ENCODE results near the gene KCTD5.
A peak's percentile ranks its signal among the peaks of the same experiment; 100 is the strongest.

KCTD5 gene

DNA sequence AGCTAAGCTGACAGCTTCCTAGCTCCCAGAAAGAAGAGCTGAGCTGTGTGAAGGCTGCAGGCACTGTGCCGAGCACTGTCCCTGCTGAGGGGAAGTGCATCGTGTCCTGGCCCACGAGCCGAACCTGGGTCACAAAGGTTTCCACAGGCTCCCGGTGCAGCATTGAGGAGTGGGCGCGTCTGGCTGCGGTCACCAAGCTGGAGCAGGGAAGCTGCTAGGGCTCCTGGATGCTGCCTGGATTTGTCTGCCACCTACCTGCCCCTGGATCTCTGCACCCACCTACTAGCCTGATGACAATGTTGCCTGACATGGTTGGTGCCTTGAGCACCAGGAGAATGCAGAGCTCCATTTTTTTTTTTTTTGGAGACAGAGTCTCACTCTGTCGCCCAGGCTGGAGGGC lies 63.6 kb downstream of the KCTD5 start:
- Histone ChIP-seq H3K27me3 (replicated peaks in 2 of 5; ENCODE audit: control insufficient read depth in 4 of 5, insufficient read depth in 5 of 5, low read length in 4 of 5) (no peaks in the 10 kb centered on the region), H3K36me3 (ENCODE audit: control insufficient read depth in 4 of 4, insufficient read depth in 4 of 4, low read length in 3 of 4) (peaks cover 0 to 5% (median 2%) of the 10 kb centered on the region in 4 experiments), H3K27ac (ENCODE audit: insufficient read depth in 1 of 2, low read depth in 1 of 2, low read length in 2 of 2, poor library complexity in 1 of 2, severe bottlenecking in 2 of 2) (no peak overlapping the region), H3K4me3 (ENCODE audit: control insufficient read depth in 1 of 7, extremely low read depth in 1 of 7, insufficient read depth in 4 of 7, low read depth in 2 of 7, low read length in 6 of 7) (no peak overlapping the region), H3K4me1 (ENCODE audit: control extremely low read depth in 1 of 4, control insufficient read depth in 4 of 4, insufficient read depth in 4 of 4, low read length in 3 of 4) (peaks cover 0 to 7% (median 0%) of the 10 kb centered on the region in 4 experiments), H3K9me3 (ENCODE audit: control extremely low read depth in 1 of 5, control insufficient read depth in 4 of 5, insufficient read depth in 2 of 5, low read depth in 1 of 5, low read length in 4 of 5) (no peaks in the 10 kb centered on the region)
- CTCF ChIA-PET: interaction anchor here (0.7 kb wide), 1 partner anchor 20 kb away, joined by 3 read pairs; no protein-coding TSS in a partner anchor
- POLR2A ChIA-PET: interaction anchor here (0.6 to 0.9 kb wide), 2 partner anchors 17 to 1565 kb away, joined by 3 to 4 read pairs; no protein-coding TSS in a partner anchor
- DNase-seq: no peak
- 95% methylated on average over 9 of the region's 9 CpGs for WGBS (ENCODE audit: insufficient coverage)

- Histone ChIP-seq H3K27ac (ENCODE audit: insufficient read depth in 1 of 2, low read depth in 1 of 2, low read length in 2 of 2, poor library complexity in 1 of 2, severe bottlenecking in 2 of 2) (no peak overlapping the region), H3K36me3 (ENCODE audit: control insufficient read depth in 4 of 4, insufficient read depth in 4 of 4, low read length in 3 of 4) (peaks cover 0 to 7% (median 2%) of the 10 kb centered on the region in 4 experiments), H3K4me1 (ENCODE audit: control extremely low read depth in 1 of 4, control insufficient read depth in 4 of 4, insufficient read depth in 4 of 4, low read length in 3 of 4) (peaks cover 4 to 17% (median 14%) of the 10 kb centered on the region in 4 experiments), H3K27me3 (replicated peaks in 2 of 5; ENCODE audit: control insufficient read depth in 4 of 5, insufficient read depth in 5 of 5, low read length in 4 of 5) (no peaks in the 10 kb centered on the region), H3K9me3 (ENCODE audit: control extremely low read depth in 1 of 5, control insufficient read depth in 4 of 5, insufficient read depth in 2 of 5, low read depth in 1 of 5, low read length in 4 of 5) (no peaks in the 10 kb centered on the region), H3K4me3 (ENCODE audit: control insufficient read depth in 1 of 7, extremely low read depth in 1 of 7, insufficient read depth in 4 of 7, low read depth in 2 of 7, low read length in 6 of 7) (no peak overlapping the region)
- ChIA-PET POLR2A (no interaction called here), CTCF (no interaction called here)
- 98% methylated on average over 4 of the region's 7 CpGs for WGBS (ENCODE audit: insufficient coverage)
- DNase-seq: no peak
These were observed 66.6 kb downstream of the KCTD5 start for GRCh38 chr16:2748757-2749455.

DNA sequence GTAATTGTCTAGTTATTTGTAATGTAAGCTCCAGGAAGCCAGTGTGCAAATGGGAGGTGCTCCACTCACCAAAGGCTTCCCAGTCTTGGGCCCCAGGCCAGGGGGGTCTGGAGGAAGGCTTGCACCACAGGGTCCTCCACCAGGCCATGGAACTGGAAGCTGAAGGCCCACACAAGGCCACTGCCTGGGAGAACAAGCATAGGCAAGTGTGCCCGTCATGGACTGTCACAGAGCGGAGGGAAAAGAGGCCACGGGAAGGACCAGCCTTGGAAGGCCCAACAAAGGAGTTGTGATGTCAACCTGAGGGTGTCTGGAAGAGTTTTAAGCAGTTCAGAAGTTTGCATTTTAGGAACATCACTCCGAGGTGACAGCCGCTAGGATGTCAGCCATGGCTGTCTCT lies 67.2 kb downstream of the KCTD5 start:
- H3K27ac ChIP-seq (ENCODE audit: insufficient read depth in 1 of 2, low read depth in 1 of 2, low read length in 2 of 2, poor library complexity in 1 of 2, severe bottlenecking in 2 of 2): no peak overlapping the region

GRCh38 chr16:2749936-2750335 lies 67.6 kb downstream of the KCTD5 start:
- no peak for DNase-seq
- no peaks in the 10 kb centered on the region for H3K9me3 ChIP-seq (ENCODE audit: control extremely low read depth in 1 of 5, control insufficient read depth in 4 of 5, insufficient read depth in 2 of 5, low read depth in 1 of 5, low read length in 4 of 5)
- H3K36me3 ChIP-seq (ENCODE audit: control insufficient read depth in 4 of 4, insufficient read depth in 4 of 4, low read length in 3 of 4): peaks cover 0 to 13% (median 2%) of the 10 kb centered on the region in 4 experiments
- no peaks in the 10 kb centered on the region for H3K27me3 ChIP-seq (replicated peaks in 2 of 5; ENCODE audit: control insufficient read depth in 4 of 5, insufficient read depth in 5 of 5, low read length in 4 of 5)
- H3K4me1 ChIP-seq (ENCODE audit: control extremely low read depth in 1 of 4, control insufficient read depth in 4 of 4, insufficient read depth in 4 of 4, low read length in 3 of 4): peaks cover 10 to 27% (median 24%) of the 10 kb centered on the region in 4 experiments
- WGBS (ENCODE audit: insufficient coverage): 87% methylated on average over 5 of the region's 6 CpGs
- ChIA-PET POLR2A (no interaction called here), CTCF (no interaction called here)
- no peak overlapping the region for H3K4me3 ChIP-seq (ENCODE audit: control insufficient read depth in 1 of 7, extremely low read depth in 1 of 7, insufficient read depth in 4 of 7, low read depth in 2 of 7, low read length in 6 of 7)
- H3K27ac ChIP-seq (ENCODE audit: insufficient read depth in 1 of 2, low read depth in 1 of 2, low read length in 2 of 2, poor library complexity in 1 of 2, severe bottlenecking in 2 of 2): no peak overlapping the region

More for the DNA sequence above, 67.2 kb downstream of the KCTD5 start:
- 100% methylated on average over 5 of the region's 5 CpGs for WGBS (ENCODE audit: insufficient coverage)
- Histone ChIP-seq H3K27me3 (replicated peaks in 2 of 5; ENCODE audit: control insufficient read depth in 4 of 5, insufficient read depth in 5 of 5, low read length in 4 of 5) (no peaks in the 10 kb centered on the region), H3K4me1 (ENCODE audit: control extremely low read depth in 1 of 4, control insufficient read depth in 4 of 4, insufficient read depth in 4 of 4, low read length in 3 of 4) (peaks cover 5 to 22% (median 19%) of the 10 kb centered on the region in 4 experiments), H3K36me3 (ENCODE audit: control insufficient read depth in 4 of 4, insufficient read depth in 4 of 4, low read length in 3 of 4) (peaks cover 0 to 9% (median 2%) of the 10 kb centered on the region in 4 experiments), H3K4me3 (ENCODE audit: control insufficient read depth in 1 of 7, extremely low read depth in 1 of 7, insufficient read depth in 4 of 7, low read depth in 2 of 7, low read length in 6 of 7) (no peak overlapping the region), H3K9me3 (ENCODE audit: control extremely low read depth in 1 of 5, control insufficient read depth in 4 of 5, insufficient read depth in 2 of 5, low read depth in 1 of 5, low read length in 4 of 5) (no peaks in the 10 kb centered on the region)
- no peak for DNase-seq
- ChIA-PET POLR2A (no interaction called here), CTCF (no interaction called here)

DNA sequence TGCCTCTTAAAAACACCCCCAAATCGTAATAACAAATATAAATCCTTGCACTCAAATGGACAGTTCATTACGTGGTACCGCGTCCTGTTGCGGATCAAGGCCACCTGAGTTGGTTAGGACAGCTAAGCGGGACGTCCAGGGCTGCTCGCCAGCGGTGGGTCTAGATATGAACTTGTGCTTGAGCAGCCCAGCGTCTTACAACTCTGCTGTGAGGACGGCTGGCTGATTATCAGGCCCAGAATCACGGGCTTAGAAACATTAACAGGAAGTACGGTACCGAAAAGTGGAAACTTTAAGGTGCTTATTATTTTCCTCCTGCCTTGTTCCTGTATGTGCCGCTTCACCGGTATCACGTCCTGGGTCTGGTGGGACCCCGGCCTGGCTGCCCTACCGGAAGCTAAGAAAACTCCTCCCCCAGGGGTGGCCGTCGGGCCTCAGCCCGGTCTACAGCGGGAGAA lies 69.3 kb downstream of the KCTD5 start:
- POLR2A ChIA-PET: no interaction called here
- DNase-seq: no peak
- WGBS (ENCODE audit: insufficient coverage): 86% methylated on average over 18 of the region's 23 CpGs
- H3K36me3 ChIP-seq (ENCODE audit: control insufficient read depth in 4 of 4, insufficient read depth in 4 of 4, low read length in 3 of 4): peaks cover 0 to 29% (median 9%) of the 10 kb centered on the region in 4 experiments
- peaks cover 13 to 33% (median 33%) of the 10 kb centered on the region in 4 experiments for H3K4me1 ChIP-seq (ENCODE audit: control extremely low read depth in 1 of 4, control insufficient read depth in 4 of 4, insufficient read depth in 4 of 4, low read length in 3 of 4)
- CTCF ChIA-PET: no interaction called here
- peak overlapping the region; percentile 88 to 96 for H3K27ac ChIP-seq (ENCODE audit: insufficient read depth in 1 of 2, low read depth in 1 of 2, low read length in 2 of 2, poor library complexity in 1 of 2, severe bottlenecking in 2 of 2)
- no peaks in the 10 kb centered on the region for H3K27me3 ChIP-seq (replicated peaks in 2 of 5; ENCODE audit: control insufficient read depth in 4 of 5, insufficient read depth in 5 of 5, low read length in 4 of 5)
- no peaks in the 10 kb centered on the region for H3K9me3 ChIP-seq (ENCODE audit: control extremely low read depth in 1 of 5, control insufficient read depth in 4 of 5, insufficient read depth in 2 of 5, low read depth in 1 of 5, low read length in 4 of 5)
- H3K4me3 ChIP-seq (ENCODE audit: control insufficient read depth in 1 of 7, extremely low read depth in 1 of 7, insufficient read depth in 4 of 7, low read depth in 2 of 7, low read length in 6 of 7): peak overlapping the region in 4 of 7 experiments; percentile 85 to 98 (median 93)

DNA sequence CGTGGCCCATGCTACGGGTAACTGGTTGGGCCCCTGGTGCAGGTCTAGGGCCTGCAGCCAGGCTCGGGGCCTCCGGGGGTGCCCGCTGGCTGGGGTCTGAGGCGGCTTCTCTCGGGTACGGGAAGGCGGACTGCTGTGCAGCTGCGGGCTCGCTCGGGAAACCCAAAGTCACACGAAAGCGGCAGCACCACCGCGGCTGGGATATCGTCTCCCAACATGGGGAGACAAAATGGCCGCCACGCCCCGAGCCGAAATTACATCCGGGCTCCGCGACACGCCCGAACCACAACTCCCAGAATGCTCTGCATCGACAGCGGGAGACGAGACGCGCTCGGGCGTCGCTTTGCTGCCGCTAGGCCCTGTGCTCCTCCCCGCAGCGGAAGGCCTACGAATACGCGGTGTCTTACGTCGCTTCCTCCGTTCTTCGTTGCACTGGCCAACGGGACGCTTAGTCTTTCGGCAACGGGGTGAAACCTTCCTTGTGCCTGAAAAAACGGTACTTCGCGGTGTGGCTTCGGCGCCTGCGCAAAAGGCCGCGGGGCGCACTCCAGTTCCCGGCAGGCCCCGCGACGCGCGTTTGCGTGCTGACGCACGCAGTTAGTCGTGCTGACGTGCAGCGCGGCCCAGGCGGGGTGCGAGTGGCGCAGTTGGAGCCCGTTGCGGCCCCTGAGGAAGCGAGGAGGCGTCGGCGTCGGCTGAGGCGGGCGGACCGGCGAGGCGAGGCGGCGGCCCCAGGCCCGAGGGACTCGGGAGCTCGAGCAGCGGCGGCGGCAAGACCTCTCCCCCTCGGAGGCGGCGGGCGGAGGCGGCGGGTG lies 69.9 kb downstream of the KCTD5 start, which contains the start of gene SRRM2:
SRRM2 (plus strand) TSS at position 604 of the 815 bp plus-strand sequence. CDS start 3,727 bp downstream, outside the sequence.
- peaks cover 13 to 33% (median 33%) of the 10 kb centered on the region in 4 experiments for H3K4me1 ChIP-seq (ENCODE audit: control extremely low read depth in 1 of 4, control insufficient read depth in 4 of 4, insufficient read depth in 4 of 4, low read length in 3 of 4)
- POLR2A ChIA-PET: interaction anchor here (1.6 kb wide), 1 partner anchor 26 kb away, joined by 5 read pairs; the partner anchor contains the start of gene ELOB
- H3K9me3 ChIP-seq (ENCODE audit: control extremely low read depth in 1 of 5, control insufficient read depth in 4 of 5, insufficient read depth in 2 of 5, low read depth in 1 of 5, low read length in 4 of 5): no peaks in the 10 kb centered on the region
- no peaks in the 10 kb centered on the region for H3K27me3 ChIP-seq (replicated peaks in 2 of 5; ENCODE audit: control insufficient read depth in 4 of 5, insufficient read depth in 5 of 5, low read length in 4 of 5)
- CTCF ChIA-PET: no interaction called here
- H3K36me3 ChIP-seq (ENCODE audit: control insufficient read depth in 4 of 4, insufficient read depth in 4 of 4, low read length in 3 of 4): peaks cover 0 to 36% (median 14%) of the 10 kb centered on the region in 4 experiments
- H3K27ac ChIP-seq (ENCODE audit: insufficient read depth in 1 of 2, low read depth in 1 of 2, low read length in 2 of 2, poor library complexity in 1 of 2, severe bottlenecking in 2 of 2): peak within 1 kb of the TSS; percentile 88 to 96
- peak; percentile 97 to 99 (median 98) for DNase-seq
- 5% methylated on average over 90 of the region's 99 CpGs for WGBS (ENCODE audit: insufficient coverage)
- H3K4me3 ChIP-seq (ENCODE audit: control insufficient read depth in 1 of 7, extremely low read depth in 1 of 7, insufficient read depth in 4 of 7, low read depth in 2 of 7, low read length in 6 of 7): peak within 1 kb of the TSS; percentile 66 to 98 (median 92)

All from common myeloid progenitor, CD34-positive (primary cell).